HepG2 (cell line): ENCODE measurements around the gene PDLIM7. TPM values are rescaled to one million over a fixed set of nuclear protein-coding genes. Genes with fewer than 3 reads are reported as not detected.

Experiments used
- ARHGAP35 ChIP-seq: sonication (generic); formaldehyde crosslinking; IDR thresholded peaks from 2 replicates; pipeline ENCODE4 v1.9.0; 2022; ENCODE audit warnings: mild to moderate bottlenecking, inconsistent platforms, moderate library complexity, missing genetic modification reagents, borderline replicate concordance
- CAMTA2 ChIP-seq: sonication (generic); formaldehyde crosslinking; IDR thresholded peaks from 2 replicates; pipeline ENCODE4 v1.4.0; 2020; ENCODE audit warnings: mild to moderate bottlenecking, missing genetic modification reagents, borderline replicate concordance
- FOXA1 ChIP-seq, 2 experiments: fragments of 450-650 bp in 1 of 2; sonication (generic) in 1 of 2; formaldehyde crosslinking in 1 of 2; IDR thresholded peaks; 2 replicates each; pipeline versions ENCODE4 v1.4.0 to v1.6.1; 2016 to 2020; ENCODE audit warnings: missing genetic modification reagents in 1 of 2
- FOXJ3 ChIP-seq: sonication (generic); formaldehyde crosslinking; IDR thresholded peaks from 2 replicates; pipeline ENCODE4 v1.4.0; 2020; ENCODE audit warnings: missing genetic modification reagents, mild to moderate bottlenecking, borderline replicate concordance
- HNRNPL ChIP-seq: fragments of 200-400 bp; formaldehyde crosslinking; IDR thresholded peaks from 2 replicates; pipeline ENCODE4 v1.6.1; 2017; ENCODE audit warnings: mild to moderate bottlenecking, low read depth, low read length
- HOMEZ ChIP-seq: IDR thresholded peaks from 2 replicates; pipeline ENCODE4 v1.6.1; 2016; ENCODE audit warnings: low read depth
- IRF2 ChIP-seq: IDR thresholded peaks from 2 replicates; pipeline ENCODE4 v1.6.1; 2018; ENCODE audit warnings: missing genetic modification reagents, missing compliant biosample characterization
- NCOA2 ChIP-seq: sonication (generic); formaldehyde crosslinking; IDR thresholded peaks from 2 replicates; pipeline ENCODE4 v1.8.0; 2022; ENCODE audit warnings: inconsistent platforms
- POLR2AphosphoS5 ChIP-seq: IDR thresholded peaks from 2 replicates; pipeline ENCODE4 v1.6.1; 2012; ENCODE audit warnings: low read depth, low read length
- RBAK ChIP-seq: sonication (generic); formaldehyde crosslinking; IDR thresholded peaks from 2 replicates; pipeline ENCODE4 v1.5.1; 2020; ENCODE audit warnings: mild to moderate bottlenecking, missing genetic modification reagents
- U2AF2 ChIP-seq: fragments of 200-400 bp; formaldehyde crosslinking; IDR thresholded peaks from 2 replicates; pipeline ENCODE4 v1.6.1; 2017; ENCODE audit warnings: low read depth, mild to moderate bottlenecking, low read length
- YEATS4 ChIP-seq: sonication (generic); formaldehyde crosslinking; IDR thresholded peaks from 2 replicates; pipeline ENCODE4 v1.4.0; 2020; ENCODE audit warnings: missing genetic modification reagents, borderline replicate concordance
- ZIK1 ChIP-seq: sonication (generic); formaldehyde crosslinking; IDR thresholded peaks from 2 replicates; pipeline ENCODE4 v1.5.0; 2020; ENCODE audit warnings: mild to moderate bottlenecking, low read depth, missing genetic modification reagents, borderline replicate concordance
- ZNF292 ChIP-seq: sonication (generic); formaldehyde crosslinking; IDR thresholded peaks from 2 replicates; pipeline ENCODE4 v1.8.1; 2022; ENCODE audit warnings: mild to moderate bottlenecking, low read depth, missing genetic modification reagents, borderline replicate concordance
- ZNF441 ChIP-seq: sonication (generic); formaldehyde crosslinking; IDR thresholded peaks from 2 replicates; pipeline ENCODE4 v1.7.0; 2021; ENCODE audit warnings: missing genetic modification reagents, borderline replicate concordance
- ZNF563 ChIP-seq: sonication (generic); formaldehyde crosslinking; IDR thresholded peaks from 2 replicates; pipeline ENCODE4 v1.8.0; 2022; ENCODE audit warnings: mild to moderate bottlenecking, moderate library complexity, missing genetic modification reagents
- ZNF639 ChIP-seq: conservative IDR thresholded peaks from 2 replicates; pipeline ENCODE4 v1.6.1; 2018; ENCODE audit warnings: missing genetic modification reagents
- ZNF674 ChIP-seq: sonication (generic); formaldehyde crosslinking; IDR thresholded peaks from 2 replicates; pipeline ENCODE4 v1.5.0; 2020; ENCODE audit warnings: low read depth, mild to moderate bottlenecking, missing genetic modification reagents
- ZNF770 ChIP-seq: sonication (generic); formaldehyde crosslinking; IDR thresholded peaks from 2 replicates; pipeline ENCODE4 v1.5.0; 2020; ENCODE audit warnings: mild to moderate bottlenecking, missing genetic modification reagents
- ZNF891 ChIP-seq: sonication (generic); formaldehyde crosslinking; IDR thresholded peaks from 2 replicates; pipeline ENCODE4 v1.5.0; 2020; ENCODE audit warnings: mild to moderate bottlenecking, missing genetic modification reagents
- polyA plus RNA-seq, 8 experiments: library from polyadenylated mRNA; depleted of rRNA in 3 of 8; stranded (reverse) in 7 of 8; unstranded in 1 of 8; fragments of >200 nt; fragmentation: Illumina TruSeq in 4 of 8; extraction: Trizol in 4 of 8; gene quantifications; 2 replicates each; pipeline versions ENCODE4 v1.2.1 to v1.2.3, GENCODE V29; 2011 to 2016; ENCODE audit warnings: low read depth in 4 of 8, missing spikeins in 1 of 8, mixed read lengths in 1 of 8; ENCODE audit not compliant: insufficient read depth in 1 of 8
- total RNA-seq, 5 experiments: library from RNA; depleted of rRNA; stranded (reverse); fragments of >200 nt; fragmentation: Illumina TruSeq; extraction: Trizol; gene quantifications; 2 replicates each; pipeline ENCODE4 v1.2.3, GENCODE V29; 2016; ENCODE audit warnings: low read depth in 1 of 5
- TF ChIP-seq, protein P1 (sequence below): sonication (generic); formaldehyde crosslinking; IDR thresholded peaks from 2 replicates; pipeline ENCODE4 v1.4.0; 2020; ENCODE audit warnings: missing genetic modification reagents, low read depth, mild to moderate bottlenecking, borderline replicate concordance
- TF ChIP-seq, protein P2 (sequence below): sonication (generic); formaldehyde crosslinking; IDR thresholded peaks from 2 replicates; pipeline ENCODE4 v1.8.1; 2023; ENCODE audit warnings: mild to moderate bottlenecking, moderate library complexity, missing genetic modification reagents

PDLIM7 gene
- total and polyA plus RNA-seq, 2 of the 13 experiments (the other 11 are each of a cell fraction or from before 2014, with no cell fraction given): 21.1 to 31.3 TPM

GRCh38 chr5:177447611-177448243, 49.7 kb downstream of the PDLIM7 start (continued):
- 0 out of 2 replicates have a peak, but pooled peaks have one; percentile 25 for TF ChIP-seq ZNF639 (CRISPR knock-in tag)
- TF ChIP-seq, protein P1, sequence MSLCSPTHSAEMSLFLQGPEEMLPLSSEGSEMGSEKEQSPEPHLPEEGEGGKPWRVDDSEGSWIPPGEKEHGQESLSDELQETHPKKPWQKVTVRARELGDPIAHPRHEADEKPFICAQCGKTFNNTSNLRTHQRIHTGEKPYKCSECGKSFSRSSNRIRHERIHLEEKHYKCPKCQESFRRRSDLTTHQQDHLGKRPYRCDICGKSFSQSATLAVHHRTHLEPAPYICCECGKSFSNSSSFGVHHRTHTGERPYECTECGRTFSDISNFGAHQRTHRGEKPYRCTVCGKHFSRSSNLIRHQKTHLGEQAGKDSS (CRISPR knock-in tag): peak; percentile 80; the same call in 1 of the 2 replicates
- no peak for TF ChIP-seq RBAK (CRISPR knock-in tag)
- TF ChIP-seq YEATS4 (CRISPR knock-in tag): peak; percentile 29; the same call in 1 of the 2 replicates
- no peak for TF ChIP-seq ZIK1
- TF ChIP-seq HNRNPL: peak; percentile 99
- no peak for TF ChIP-seq ZNF674 (CRISPR knock-in tag)
- peak; percentile 50; the same call in 1 of the 2 replicates for TF ChIP-seq IRF2
- no peak for TF ChIP-seq CAMTA2 (CRISPR knock-in tag)
- TF ChIP-seq, protein P2, sequence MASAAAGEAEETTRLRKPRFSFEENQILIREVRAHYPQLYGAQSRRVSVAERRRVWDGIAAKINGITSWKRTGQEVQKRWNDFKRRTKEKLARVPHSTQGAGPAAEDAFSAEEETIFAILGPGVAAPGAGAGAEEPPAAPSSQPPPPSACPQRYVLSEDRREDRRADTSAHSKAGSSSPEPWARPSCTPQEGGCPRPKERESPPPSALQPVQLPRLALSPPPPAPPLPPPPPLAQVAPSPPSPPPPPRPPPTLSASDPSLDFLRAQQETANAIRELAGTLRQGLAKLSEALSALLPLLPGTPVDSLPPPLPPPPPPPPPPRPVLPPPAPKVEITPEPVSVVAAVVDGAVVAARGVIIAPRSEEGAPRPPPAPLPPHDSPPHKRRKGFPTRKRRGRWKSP: 0 out of 2 replicates have a peak, but pooled peaks have one; percentile 28
- TF ChIP-seq ZNF441 (CRISPR knock-in tag): peak; percentile 61; the same call in 1 of the 2 replicates
- TF ChIP-seq FOXJ3 (CRISPR knock-in tag): no peak
- TF ChIP-seq U2AF2: 0 out of 2 replicates have a peak, but pooled peaks have one; percentile 31
- TF ChIP-seq ZNF292 (CRISPR knock-in tag): no peak
- peak; percentile 15; the same call in 1 of the 2 replicates for TF ChIP-seq POLR2AphosphoS5
- TF ChIP-seq ZNF891 (CRISPR knock-in tag): 0 out of 2 replicates have a peak, but pooled peaks have one; percentile 32
- TF ChIP-seq ARHGAP35 (CRISPR knock-in tag): no peak
- TF ChIP-seq FOXA1 (IDR thresholded peaks at IDR 0.05): no peak
- TF ChIP-seq FOXA1 (CRISPR knock-in tag; IDR thresholded peaks at IDR 0.05): no peak
- no peak for TF ChIP-seq HOMEZ (CRISPR knock-in tag)
- 0 out of 2 replicates have a peak, but pooled peaks have one; percentile 23 for TF ChIP-seq ZNF770
- TF ChIP-seq ZNF563 (CRISPR knock-in tag): peak; percentile 54; the same call in 1 of the 2 replicates
- 0 out of 2 replicates have a peak, but pooled peaks have one; percentile 24 for TF ChIP-seq NCOA2
